Breast epithelium (tissue), 3 donors: Measurements from ENCODE around the gene PRDM2.

Experiments
- POLR2A ChIP-seq: fragments of 450-650 bp; IDR thresholded peaks from one replicate; pipeline ENCODE4 v1.6.1; 2016; ENCODE audit warnings: antibody characterized with exemption, mild to moderate bottlenecking, moderate library complexity
- TF ChIP-seq, protein P1 (sequence below), 3 donors: fragments of 450-650 bp; IDR thresholded peaks; one replicate each; pipeline ENCODE4 v1.5.1; 2016 to 2017; ENCODE audit warnings: antibody characterized with exemption in 3 of 3, mild to moderate bottlenecking in 3 of 3, moderate library complexity in 3 of 3

DNA sequence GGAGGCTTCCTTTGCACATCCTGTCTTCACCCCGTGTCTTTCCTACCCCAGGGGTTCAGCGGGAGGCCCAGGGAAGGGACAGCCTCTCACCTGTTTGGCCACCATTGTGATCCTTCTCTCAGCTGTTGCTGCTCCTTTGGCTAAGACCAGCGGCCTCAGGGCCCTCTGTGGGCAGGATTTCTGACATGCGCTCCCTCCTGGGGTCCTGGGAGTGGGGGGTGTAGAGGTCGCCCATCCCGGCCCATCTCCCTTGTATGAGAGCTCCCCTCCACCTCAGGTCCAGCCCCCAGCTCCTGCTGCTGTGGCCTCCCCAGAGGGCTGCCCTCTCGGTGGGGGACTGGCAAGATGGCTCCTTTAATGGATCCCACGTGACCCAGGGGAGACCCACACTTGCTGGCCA is 120.5 kb downstream of the PRDM2 start:
- TF ChIP-seq POLR2A: no peak
- TF ChIP-seq, protein P1, sequence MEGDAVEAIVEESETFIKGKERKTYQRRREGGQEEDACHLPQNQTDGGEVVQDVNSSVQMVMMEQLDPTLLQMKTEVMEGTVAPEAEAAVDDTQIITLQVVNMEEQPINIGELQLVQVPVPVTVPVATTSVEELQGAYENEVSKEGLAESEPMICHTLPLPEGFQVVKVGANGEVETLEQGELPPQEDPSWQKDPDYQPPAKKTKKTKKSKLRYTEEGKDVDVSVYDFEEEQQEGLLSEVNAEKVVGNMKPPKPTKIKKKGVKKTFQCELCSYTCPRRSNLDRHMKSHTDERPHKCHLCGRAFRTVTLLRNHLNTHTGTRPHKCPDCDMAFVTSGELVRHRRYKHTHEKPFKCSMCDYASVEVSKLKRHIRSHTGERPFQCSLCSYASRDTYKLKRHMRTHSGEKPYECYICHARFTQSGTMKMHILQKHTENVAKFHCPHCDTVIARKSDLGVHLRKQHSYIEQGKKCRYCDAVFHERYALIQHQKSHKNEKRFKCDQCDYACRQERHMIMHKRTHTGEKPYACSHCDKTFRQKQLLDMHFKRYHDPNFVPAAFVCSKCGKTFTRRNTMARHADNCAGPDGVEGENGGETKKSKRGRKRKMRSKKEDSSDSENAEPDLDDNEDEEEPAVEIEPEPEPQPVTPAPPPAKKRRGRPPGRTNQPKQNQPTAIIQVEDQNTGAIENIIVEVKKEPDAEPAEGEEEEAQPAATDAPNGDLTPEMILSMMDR (IDR thresholded peaks at IDR 0.05): no peak
